ENCODE measurements around the gene TP53TG5. TPM values are rescaled to one million over a fixed set of nuclear protein-coding genes. Genes with fewer than 3 reads are reported as not detected.

TP53TG5 gene
- total RNA-seq, 2 donors from 2014 or later = 0.51 TPM; not detected in 1

DNA sequence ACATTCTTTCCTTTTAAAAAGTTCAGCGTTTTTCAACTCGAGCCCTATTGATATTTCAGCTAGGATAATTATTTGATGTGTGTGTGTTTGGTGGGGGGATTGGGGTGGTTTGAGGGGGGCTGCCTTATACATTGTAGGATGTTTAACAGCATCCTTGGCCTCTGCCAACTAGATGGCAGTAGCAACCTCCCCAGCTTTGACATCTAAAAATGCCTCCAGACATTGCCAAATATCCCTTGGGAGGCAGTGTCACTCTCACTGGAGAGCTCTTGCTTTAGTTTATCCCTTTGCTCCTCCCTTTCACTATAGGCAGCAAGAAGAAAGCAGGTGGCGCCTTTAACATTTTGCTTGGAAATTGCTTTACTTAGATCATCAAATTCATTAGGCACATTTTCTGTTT lies 14.6 kb upstream of the TP53TG5 start:
- intact Hi-C loops (cut with DNase I) = no loop called here
- Histone ChIP-seq H3K4me3 (no peak overlapping the region), H3K27me3 (replicated peaks; ENCODE audit: insufficient read depth) (no peaks in the 10 kb centered on the region), H3K27ac (no peak overlapping the region), H3K4me1 (replicated peaks) (no peaks in the 10 kb centered on the region), H3K36me3 (no peaks in the 10 kb centered on the region), H3K9me3 (no peaks in the 10 kb centered on the region)
- 86% methylated on average over 3 of the region's 3 CpGs for WGBS
- TF ChIP-seq, protein P1, sequence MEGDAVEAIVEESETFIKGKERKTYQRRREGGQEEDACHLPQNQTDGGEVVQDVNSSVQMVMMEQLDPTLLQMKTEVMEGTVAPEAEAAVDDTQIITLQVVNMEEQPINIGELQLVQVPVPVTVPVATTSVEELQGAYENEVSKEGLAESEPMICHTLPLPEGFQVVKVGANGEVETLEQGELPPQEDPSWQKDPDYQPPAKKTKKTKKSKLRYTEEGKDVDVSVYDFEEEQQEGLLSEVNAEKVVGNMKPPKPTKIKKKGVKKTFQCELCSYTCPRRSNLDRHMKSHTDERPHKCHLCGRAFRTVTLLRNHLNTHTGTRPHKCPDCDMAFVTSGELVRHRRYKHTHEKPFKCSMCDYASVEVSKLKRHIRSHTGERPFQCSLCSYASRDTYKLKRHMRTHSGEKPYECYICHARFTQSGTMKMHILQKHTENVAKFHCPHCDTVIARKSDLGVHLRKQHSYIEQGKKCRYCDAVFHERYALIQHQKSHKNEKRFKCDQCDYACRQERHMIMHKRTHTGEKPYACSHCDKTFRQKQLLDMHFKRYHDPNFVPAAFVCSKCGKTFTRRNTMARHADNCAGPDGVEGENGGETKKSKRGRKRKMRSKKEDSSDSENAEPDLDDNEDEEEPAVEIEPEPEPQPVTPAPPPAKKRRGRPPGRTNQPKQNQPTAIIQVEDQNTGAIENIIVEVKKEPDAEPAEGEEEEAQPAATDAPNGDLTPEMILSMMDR (IDR thresholded peaks at IDR 0.05) = no peak
- TF ChIP-seq POLR2A (IDR thresholded peaks at IDR 0.05) (no peak), POLR2AphosphoS5 (IDR thresholded peaks at IDR 0.05) (no peak)
- DNase-seq (ENCODE audit: low spot score) = no peak

DNA sequence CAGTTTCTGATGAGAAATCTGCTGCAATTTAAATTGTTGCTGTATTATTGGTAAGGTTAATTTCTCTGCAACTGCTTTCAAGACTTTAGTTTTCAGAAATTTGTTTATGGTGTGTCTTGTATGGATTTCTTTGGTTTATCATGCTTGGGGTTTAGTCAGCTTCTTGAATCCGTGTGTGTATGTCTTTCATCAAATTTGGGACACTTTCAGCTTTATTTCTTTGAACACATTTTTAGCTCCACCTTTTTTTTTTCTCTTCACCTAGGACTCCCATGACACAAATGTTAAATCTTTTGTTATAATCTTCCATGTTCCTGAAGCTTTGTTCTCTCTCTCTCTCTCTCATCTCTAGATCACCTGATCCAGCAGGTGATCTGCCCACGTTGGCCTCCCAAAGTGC lies 13.4 kb upstream of the TP53TG5 start:
- no peaks in the 10 kb centered on the region for H3K36me3 ChIP-seq
- no peak for DNase-seq (ENCODE audit: low spot score)
- H3K4me3 ChIP-seq = no peak overlapping the region
- H3K27me3 ChIP-seq (replicated peaks; ENCODE audit: insufficient read depth) = no peaks in the 10 kb centered on the region
- no peaks in the 10 kb centered on the region for H3K4me1 ChIP-seq (replicated peaks)
- TF ChIP-seq POLR2A (IDR thresholded peaks at IDR 0.05) = no peak
- TF ChIP-seq, protein P1 (IDR thresholded peaks at IDR 0.05) = no peak
- TF ChIP-seq POLR2AphosphoS5 (IDR thresholded peaks at IDR 0.05) = no peak
- intact Hi-C loops (cut with DNase I) = no loop called here
- 71% methylated on average over 2 of the region's 2 CpGs for WGBS
- H3K9me3 ChIP-seq = no peaks in the 10 kb centered on the region
- H3K27ac ChIP-seq = no peak overlapping the region

DNA sequence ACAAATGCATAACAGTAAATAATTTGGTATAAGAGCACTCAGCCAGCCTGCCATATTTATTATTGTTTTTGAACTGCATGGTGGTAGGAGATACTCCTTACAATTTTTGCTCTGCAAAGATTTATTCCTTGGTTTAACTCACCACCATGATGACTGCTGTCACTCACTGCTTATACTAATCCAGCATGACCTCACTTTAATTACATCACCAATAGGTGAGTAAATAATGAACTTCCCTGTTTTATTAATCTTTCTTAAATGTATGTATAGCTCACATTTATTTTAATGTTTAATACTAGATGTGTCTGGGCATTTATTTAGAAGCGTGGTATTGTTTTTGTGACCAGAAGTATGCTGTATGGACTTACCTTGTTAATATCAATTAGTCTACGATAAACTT lies 12.8 kb upstream of the TP53TG5 start:
- H3K36me3 ChIP-seq = no peaks in the 10 kb centered on the region
- no peaks in the 10 kb centered on the region for H3K27me3 ChIP-seq (replicated peaks; ENCODE audit: insufficient read depth)
- TF ChIP-seq POLR2A (IDR thresholded peaks at IDR 0.05) (no peak), POLR2AphosphoS5 (IDR thresholded peaks at IDR 0.05) (no peak)
- TF ChIP-seq, protein P1 (IDR thresholded peaks at IDR 0.05) = no peak
- H3K27ac ChIP-seq = no peak overlapping the region
- H3K9me3 ChIP-seq = no peaks in the 10 kb centered on the region
- DNase-seq (ENCODE audit: low spot score) = no peak
- intact Hi-C loops (cut with DNase I) = no loop called here
- no peak overlapping the region for H3K4me3 ChIP-seq
- H3K4me1 ChIP-seq (replicated peaks) = no peaks in the 10 kb centered on the region
- WGBS = 93% methylated on average over 2 of the region's 2 CpGs

DNA sequence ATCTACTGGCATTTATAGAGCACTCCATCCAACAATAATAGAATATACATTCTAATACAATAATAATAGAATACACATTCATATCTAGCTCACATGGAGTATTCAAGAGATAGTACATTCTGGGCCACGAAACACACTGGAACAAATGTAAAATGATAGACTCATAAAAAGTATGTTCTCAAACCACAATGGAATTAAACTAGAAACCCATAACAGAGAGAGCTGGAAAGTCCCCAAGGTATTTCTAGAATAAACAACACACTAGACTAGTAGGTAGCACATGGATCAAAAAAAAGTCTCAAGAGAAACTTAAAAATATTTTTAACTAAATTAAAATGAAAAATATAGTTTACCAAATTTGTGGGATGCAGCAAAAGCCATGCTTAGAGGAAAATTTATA lies 9.1 kb upstream of the TP53TG5 start:
- Histone ChIP-seq H3K9me3 (no peaks in the 10 kb centered on the region), H3K27ac (no peak overlapping the region), H3K36me3 (no peaks in the 10 kb centered on the region), H3K4me3 (no peak overlapping the region), H3K27me3 (replicated peaks; ENCODE audit: insufficient read depth) (no peaks in the 10 kb centered on the region), H3K4me1 (replicated peaks) (no peaks in the 10 kb centered on the region)
- TF ChIP-seq POLR2AphosphoS5 (IDR thresholded peaks at IDR 0.05) = no peak
- no peak for TF ChIP-seq POLR2A (IDR thresholded peaks at IDR 0.05)
- TF ChIP-seq, protein P1 (IDR thresholded peaks at IDR 0.05) = no peak
- intact Hi-C loops (cut with DNase I) = no loop called here
- DNase-seq (ENCODE audit: low spot score) = no peak
- 76% methylated on average over 1 of the region's 1 CpG for WGBS

DNA sequence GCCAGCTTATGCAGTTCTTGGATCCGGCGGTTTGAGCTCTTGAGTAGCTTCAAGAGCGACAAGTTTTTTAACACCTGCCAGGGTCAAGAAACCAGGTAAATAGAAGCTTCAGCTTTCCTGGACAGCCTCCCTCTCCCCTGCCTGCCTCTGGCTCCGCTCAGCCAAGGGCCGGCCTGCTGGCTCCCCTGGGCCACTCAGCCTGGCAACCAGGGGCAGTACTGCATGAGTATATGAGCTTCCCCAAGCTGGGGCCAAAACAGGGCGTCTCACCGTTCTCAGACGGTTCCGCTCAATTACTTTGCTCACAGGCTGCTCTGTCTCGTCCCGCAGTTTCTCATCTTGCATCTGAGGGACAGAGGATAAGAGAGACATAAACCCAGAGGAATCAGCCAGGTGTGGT lies 856 bp downstream of the TP53TG5 start:
- no peaks in the 10 kb centered on the region for H3K36me3 ChIP-seq
- H3K4me1 ChIP-seq (replicated peaks) = no peaks in the 10 kb centered on the region
- intact Hi-C loops (cut with DNase I) = no loop called here
- H3K4me3 ChIP-seq = no peak overlapping the region
- TF ChIP-seq POLR2AphosphoS5 (IDR thresholded peaks at IDR 0.05) (no peak), POLR2A (IDR thresholded peaks at IDR 0.05) (no peak)
- TF ChIP-seq, protein P1 (IDR thresholded peaks at IDR 0.05) = no peak
- no peak for DNase-seq (ENCODE audit: low spot score)
- H3K27me3 ChIP-seq (replicated peaks; ENCODE audit: insufficient read depth) = no peaks in the 10 kb centered on the region
- WGBS = 51% methylated on average over 11 of the region's 11 CpGs
- no peaks in the 10 kb centered on the region for H3K9me3 ChIP-seq
- no peak overlapping the region for H3K27ac ChIP-seq

Data from prostate gland (tissue), 2 donors.